Activated CD4-positive, alpha-beta memory T cell treated with anti-CD3 and anti-CD28 coated beads for 36 hours (primary cell): Measurements from ENCODE around the gene SLC9C1. TPM values are rescaled to one million over a fixed set of nuclear protein-coding genes. Genes with fewer than 3 reads are reported as not detected.
"Not testable (repeated sequence)": the region's sequence is repeated elsewhere in the genome, so short reads cannot be mapped to it uniquely, and the experiment has no call there.

Experiments
- CTCF ChIA-PET: fragments of 350-600 bp; sonication (Branson Sonifier 250); formaldehyde crosslinking; loops from one replicate; lab custom pipeline; 2021; ENCODE audit warnings: antibody characterized with exemption, inconsistent platforms; lab: Charles Lee
- POLR2A ChIA-PET: fragments of 350-600 bp; sonication (Branson Sonifier 250); formaldehyde crosslinking; loops from one replicate; lab custom pipeline; 2021; ENCODE audit warnings: antibody characterized with exemption; lab: Charles Lee
- DNase-seq: peaks from one replicate; pipeline ENCODE4 v3.0.0-alpha.2; 2020
- H3K27ac Mint-ChIP-seq: one replicate; pipeline ENCODE4 v1.8.0; 2021; ENCODE audit warnings: mixed read lengths
- H3K27me3 Mint-ChIP-seq: one replicate; pipeline ENCODE4 v1.8.0; 2021; ENCODE audit warnings: mixed read lengths
- H3K36me3 Mint-ChIP-seq: one replicate; pipeline ENCODE4 v1.8.0; 2021; ENCODE audit warnings: mixed read lengths
- H3K4me1 Mint-ChIP-seq: one replicate; pipeline ENCODE4 v1.8.0; 2021; ENCODE audit warnings: low read depth, mixed read lengths
- H3K4me3 Mint-ChIP-seq: one replicate; pipeline ENCODE4 v1.8.0; 2021; ENCODE audit warnings: mild to moderate bottlenecking, mixed read lengths
- H3K9me3 Mint-ChIP-seq: one replicate; pipeline ENCODE4 v1.8.0; 2021; ENCODE audit warnings: mixed read lengths
- intact Hi-C: fragments of 100-400 bp; cut with micrococcal nuclease; formaldehyde crosslinking; loops from one replicate; pipeline ENCODE4 v1.15.1; 2023
- total RNA-seq, 2 experiments: library from RNA; stranded (reverse); gene quantifications; one replicate each; pipeline ENCODE4 v1.2.3, GENCODE V29; 2021

Gene SLC9C1
- total RNA-seq, 2 experiments from 2014 or later, result not detected

DNA sequence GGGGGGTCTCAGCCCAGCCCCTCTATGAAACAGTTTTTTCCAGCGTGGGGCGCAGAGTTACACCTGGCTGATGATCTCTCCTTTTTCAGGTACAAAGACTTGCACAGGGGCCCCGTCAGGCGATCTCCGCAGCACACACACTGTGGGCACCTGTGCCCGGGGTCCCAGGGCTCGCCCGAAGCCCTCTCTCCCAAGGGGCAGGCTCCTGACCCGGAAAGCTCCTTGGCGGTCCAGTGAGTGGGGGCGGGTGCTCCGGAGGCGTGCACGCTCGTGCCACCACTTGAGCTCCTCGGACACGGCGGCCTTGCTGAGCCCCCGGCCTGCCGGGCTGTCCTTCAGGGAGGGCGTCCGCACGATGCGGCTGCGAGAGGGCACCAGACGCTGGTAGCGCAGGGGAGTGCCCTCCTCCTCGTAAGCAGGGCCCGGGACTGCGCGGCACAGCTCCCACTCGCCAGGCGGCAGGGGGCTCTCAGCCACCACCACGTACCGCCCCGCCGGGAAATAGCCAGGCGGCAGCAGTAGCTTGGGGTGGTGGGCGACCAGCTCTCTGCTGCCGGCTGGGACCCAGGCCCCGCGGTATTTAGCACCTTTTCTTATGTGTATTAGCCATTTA lies 108.5 kb downstream of the SLC9C1 start:
- H3K27ac Mint-ChIP-seq, POLR2A ChIA-PET, H3K4me1 Mint-ChIP-seq, intact Hi-C loops, H3K9me3 Mint-ChIP-seq, H3K27me3 Mint-ChIP-seq, H3K36me3 Mint-ChIP-seq, H3K4me3 Mint-ChIP-seq, DNase-seq, CTCF ChIA-PET: not testable (repeated sequence)

DNA sequence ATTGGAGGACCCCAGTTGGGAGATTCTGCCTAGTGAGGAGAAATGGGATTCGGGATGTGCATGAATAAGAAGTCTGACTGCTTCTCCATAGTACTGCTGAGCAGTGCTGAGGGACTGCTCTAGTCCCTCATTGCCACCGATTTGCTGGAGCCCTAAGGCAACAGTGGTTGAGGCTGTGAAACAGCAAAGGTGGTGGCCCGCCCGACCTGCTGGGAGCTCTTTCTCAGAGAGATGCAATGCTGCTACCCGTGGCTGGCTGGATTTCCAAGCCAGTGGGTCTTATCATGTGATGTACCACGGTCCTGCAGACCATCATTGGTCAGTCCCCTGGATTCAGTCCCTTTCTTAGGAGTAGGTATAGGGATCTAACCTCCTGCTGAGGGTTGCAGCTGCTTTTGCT lies 118.4 kb downstream of the SLC9C1 start:
- CTCF ChIA-PET, result interaction anchor here (0.7 kb wide), 1 partner anchor 64 kb away, joined by 3 read pairs; no protein-coding TSS in a partner anchor
- H3K27ac Mint-ChIP-seq, result no peak overlapping the region
- no peaks in the 10 kb centered on the region for H3K36me3 Mint-ChIP-seq
- no peak overlapping the region for H3K4me3 Mint-ChIP-seq
- DNase-seq, result no peak
- intact Hi-C loops, result no loop called here
- no peaks in the 10 kb centered on the region for H3K4me1 Mint-ChIP-seq
- no peaks in the 10 kb centered on the region for H3K27me3 Mint-ChIP-seq
- POLR2A ChIA-PET, result no interaction called here
- H3K9me3 Mint-ChIP-seq, result no peaks in the 10 kb centered on the region

DNA sequence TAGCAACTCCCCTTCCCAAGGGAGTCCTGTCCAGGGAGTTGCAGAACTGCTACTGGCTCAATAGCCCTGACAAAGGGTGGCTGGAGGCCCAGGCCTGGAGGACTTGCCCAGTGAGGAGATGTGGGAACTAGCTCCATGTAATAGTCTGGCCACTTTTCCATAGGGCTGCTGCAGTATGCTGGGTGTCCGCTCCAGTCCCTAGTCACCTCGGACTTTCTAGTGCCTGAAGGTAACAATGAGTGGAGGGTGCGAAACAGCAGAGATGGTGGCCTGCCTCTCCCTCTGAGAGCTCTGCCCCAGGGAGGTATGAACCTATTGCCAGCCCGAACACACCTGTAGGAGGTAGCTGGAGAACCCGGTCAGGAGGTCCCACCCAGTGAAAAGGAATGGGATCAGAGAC lies 119.0 kb downstream of the SLC9C1 start:
- no peaks in the 10 kb centered on the region for H3K9me3 Mint-ChIP-seq
- intact Hi-C loops, result no loop called here
- no peaks in the 10 kb centered on the region for H3K4me1 Mint-ChIP-seq
- H3K27ac Mint-ChIP-seq, result no peak overlapping the region
- no peak for DNase-seq
- no peak overlapping the region for H3K4me3 Mint-ChIP-seq
- POLR2A ChIA-PET, result no interaction called here
- CTCF ChIA-PET, result interaction anchor here (0.7 kb wide), 1 partner anchor 63 kb away, joined by 3 read pairs; no protein-coding TSS in a partner anchor
- H3K36me3 Mint-ChIP-seq, result no peaks in the 10 kb centered on the region
- no peaks in the 10 kb centered on the region for H3K27me3 Mint-ChIP-seq

DNA sequence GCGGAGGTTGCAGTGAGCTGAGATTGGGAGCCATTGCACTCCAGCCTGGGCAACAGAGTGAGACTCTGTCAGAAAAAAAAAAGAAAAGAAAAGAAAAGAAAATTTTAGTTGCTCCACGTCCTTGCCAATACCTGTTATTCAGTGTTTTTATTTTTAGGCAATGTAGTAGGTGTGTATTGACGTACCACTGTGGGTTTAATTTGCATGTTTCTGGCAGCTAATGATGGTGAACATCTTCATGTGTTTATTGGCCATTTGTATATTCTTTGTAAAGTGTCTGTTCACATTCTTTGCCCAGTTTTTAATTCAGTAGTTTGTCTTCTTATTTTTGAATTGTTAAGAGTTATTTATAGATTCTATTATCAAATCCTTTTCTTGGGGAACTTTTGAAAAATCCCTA lies 122.9 kb downstream of the SLC9C1 start:
- H3K4me1 Mint-ChIP-seq, result no peaks in the 10 kb centered on the region
- H3K36me3 Mint-ChIP-seq, result no peaks in the 10 kb centered on the region
- POLR2A ChIA-PET, result no interaction called here
- CTCF ChIA-PET, result no interaction called here
- DNase-seq, result no peak
- H3K27me3 Mint-ChIP-seq, result no peaks in the 10 kb centered on the region
- no peak overlapping the region for H3K27ac Mint-ChIP-seq
- intact Hi-C loops, result no loop called here
- peaks cover 2% of the 10 kb centered on the region for H3K9me3 Mint-ChIP-seq
- no peak overlapping the region for H3K4me3 Mint-ChIP-seq

DNA sequence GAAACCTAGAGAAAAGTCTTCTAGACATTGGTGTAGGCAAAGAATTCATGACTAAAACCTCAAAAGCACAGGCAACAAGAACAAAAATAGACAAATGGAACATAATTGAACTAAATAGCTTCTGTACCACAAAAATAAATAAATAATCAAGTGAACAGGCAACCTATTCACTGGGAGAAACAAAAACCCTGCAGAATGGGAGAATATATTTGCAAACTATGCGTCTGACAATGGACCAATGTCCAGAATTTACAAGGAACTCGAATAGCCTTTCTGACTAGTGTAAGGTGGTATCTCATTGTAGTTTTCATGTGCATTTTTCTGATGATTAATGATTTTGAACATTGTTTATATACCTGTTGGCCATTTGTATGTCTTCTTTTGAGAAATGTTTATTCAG lies 124.0 kb downstream of the SLC9C1 start:
- POLR2A ChIA-PET, result no interaction called here
- Mint-ChIP-seq H3K9me3 (peaks cover 4% of the 10 kb centered on the region), H3K4me1 (no peaks in the 10 kb centered on the region), H3K4me3 (no peak overlapping the region), H3K27me3 (no peaks in the 10 kb centered on the region), H3K27ac (no peak overlapping the region), H3K36me3 (no peaks in the 10 kb centered on the region)
- CTCF ChIA-PET, result no interaction called here
- intact Hi-C loops, result no loop called here
- DNase-seq, result no peak

DNA sequence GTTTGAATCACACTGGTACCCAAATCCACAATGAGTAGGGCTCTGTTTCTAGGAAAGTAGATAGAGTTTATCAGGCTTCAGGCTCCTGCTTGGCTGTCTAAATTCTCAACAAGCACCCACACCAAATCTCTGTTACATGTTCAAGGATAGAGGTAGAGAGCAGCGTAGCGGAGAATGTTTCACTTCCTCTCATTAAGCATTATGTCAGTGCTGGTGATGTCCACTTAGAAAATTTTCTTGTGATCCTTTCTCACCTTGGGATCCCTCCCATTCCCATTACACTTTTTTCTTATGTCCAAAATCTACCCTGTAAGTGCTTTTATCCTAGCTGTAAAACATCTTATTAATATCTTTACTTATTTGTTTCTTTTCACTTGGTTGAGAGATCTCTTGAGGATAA lies 126.3 kb downstream of the SLC9C1 start:
- Mint-ChIP-seq H3K36me3 (no peaks in the 10 kb centered on the region), H3K9me3 (peaks cover 6% of the 10 kb centered on the region), H3K4me3 (no peak overlapping the region), H3K27me3 (no peaks in the 10 kb centered on the region), H3K4me1 (no peaks in the 10 kb centered on the region), H3K27ac (no peak overlapping the region)
- no peak for DNase-seq
- intact Hi-C loops, result no loop called here
- POLR2A ChIA-PET, result no interaction called here
- CTCF ChIA-PET, result interaction anchor here (1.4 kb wide), 1 partner anchor 56 kb away, joined by 5 read pairs; no protein-coding TSS in a partner anchor

DNA sequence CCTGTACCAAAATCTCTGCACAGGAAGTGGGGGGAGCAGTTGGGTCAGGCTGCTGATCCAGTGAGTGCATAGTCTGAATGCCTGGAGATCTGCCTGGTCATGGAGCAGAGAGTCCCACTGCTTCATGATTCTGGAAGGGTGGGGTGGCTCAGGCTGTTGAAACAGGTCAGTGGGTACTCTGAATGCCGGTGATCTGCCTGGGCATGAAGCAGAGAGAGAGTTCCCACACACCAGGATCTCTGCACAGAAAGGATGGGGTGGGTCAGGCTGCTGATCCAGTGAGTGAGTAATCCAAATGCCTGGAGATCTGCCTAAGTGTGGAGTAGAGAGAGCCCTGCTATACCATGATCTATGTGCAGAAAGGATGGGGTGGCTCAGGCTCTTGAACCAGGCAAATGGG lies 144.9 kb downstream of the SLC9C1 start:
- H3K27me3 Mint-ChIP-seq, result no peaks in the 10 kb centered on the region

DNA sequence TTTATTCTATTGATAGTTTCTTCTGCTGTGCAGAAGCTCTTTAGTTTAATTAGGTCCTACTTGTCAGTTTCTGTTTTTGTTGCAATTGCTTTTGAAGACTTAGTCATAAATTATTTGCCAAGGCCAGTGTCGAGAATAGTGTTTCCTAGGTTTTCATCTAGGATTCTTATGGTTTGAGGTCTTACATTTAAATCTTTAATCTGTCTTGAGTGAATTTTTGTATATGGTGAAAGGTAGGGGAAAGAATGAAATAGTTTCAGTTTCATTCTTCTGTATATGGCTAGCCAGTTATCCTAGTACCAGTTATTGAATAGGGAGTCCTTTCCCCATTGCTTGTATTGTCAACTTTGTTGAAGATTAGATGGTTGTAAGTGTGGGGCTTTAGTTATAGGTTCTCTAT lies 150.3 kb downstream of the SLC9C1 start:
- no peak for DNase-seq
- H3K27ac Mint-ChIP-seq, result peak overlapping the region; percentile 77
- peaks cover 26% of the 10 kb centered on the region for H3K36me3 Mint-ChIP-seq
- CTCF ChIA-PET, result no interaction called here
- H3K4me1 Mint-ChIP-seq, result peaks cover 30% of the 10 kb centered on the region
- H3K9me3 Mint-ChIP-seq, result peaks cover 36% of the 10 kb centered on the region
- POLR2A ChIA-PET, result interaction anchor here (1.0 to 1.1 kb wide), 3 partner anchors 11 to 195 kb away, joined by 3 read pairs; partner anchors contain the start of gene GCSAM
- peak overlapping the region; percentile 53 for H3K4me3 Mint-ChIP-seq
- intact Hi-C loops, result loop anchor here (1.0 to 5.0 kb wide), 5 partner anchors 10 to 1604 kb away; partner anchors contain the start of genes ATP6V1A, GCSAM and NAA50
- H3K27me3 Mint-ChIP-seq, result no peaks in the 10 kb centered on the region

More for the DNA sequence above, 144.9 kb downstream of the SLC9C1 start:
- H3K36me3 Mint-ChIP-seq, result peaks cover 26% of the 10 kb centered on the region
- intact Hi-C loops, result no loop called here
- peaks cover 43% of the 10 kb centered on the region for H3K9me3 Mint-ChIP-seq
- ChIA-PET CTCF (no interaction called here), POLR2A (no interaction called here)
- peaks cover 3% of the 10 kb centered on the region for H3K4me1 Mint-ChIP-seq
- no peak for DNase-seq
- no peak overlapping the region for H3K27ac Mint-ChIP-seq
- H3K4me3 Mint-ChIP-seq, result no peak overlapping the region

DNA sequence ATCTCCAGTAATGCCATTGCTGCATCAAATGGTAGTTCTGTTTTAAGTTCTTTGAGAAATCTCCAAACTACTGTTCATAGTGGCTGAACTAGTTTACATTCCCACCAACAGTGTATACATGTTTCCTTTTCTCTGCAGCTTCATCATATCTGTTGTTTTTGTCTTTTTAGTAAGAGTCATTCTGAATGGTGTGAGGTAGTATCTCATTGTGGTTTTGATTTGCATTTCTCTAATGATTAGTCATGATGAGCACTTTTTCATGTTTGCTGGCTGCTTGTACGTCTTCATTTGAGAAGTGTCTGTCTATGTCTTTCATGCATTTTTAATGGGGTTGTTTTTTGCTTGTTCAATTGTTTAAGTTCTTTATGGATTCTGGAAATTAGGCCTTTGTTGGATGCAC lies 150.8 kb downstream of the SLC9C1 start:
- Mint-ChIP-seq H3K36me3 (peaks cover 26% of the 10 kb centered on the region), H3K9me3 (peaks cover 34% of the 10 kb centered on the region), H3K27me3 (no peaks in the 10 kb centered on the region), H3K27ac (peak overlapping the region; percentile 77), H3K4me3 (peak overlapping the region; percentile 53), H3K4me1 (peaks cover 30% of the 10 kb centered on the region)
- no peak for DNase-seq
- intact Hi-C loops, result loop anchor here (1.0 to 5.0 kb wide), 5 partner anchors 10 to 1604 kb away; partner anchors contain the start of genes ATP6V1A, GCSAM and NAA50
- CTCF ChIA-PET, result no interaction called here
- POLR2A ChIA-PET, result interaction anchor here (1.0 to 1.1 kb wide), 3 partner anchors 10 to 195 kb away, joined by 3 read pairs; partner anchors contain the start of gene GCSAM

DNA sequence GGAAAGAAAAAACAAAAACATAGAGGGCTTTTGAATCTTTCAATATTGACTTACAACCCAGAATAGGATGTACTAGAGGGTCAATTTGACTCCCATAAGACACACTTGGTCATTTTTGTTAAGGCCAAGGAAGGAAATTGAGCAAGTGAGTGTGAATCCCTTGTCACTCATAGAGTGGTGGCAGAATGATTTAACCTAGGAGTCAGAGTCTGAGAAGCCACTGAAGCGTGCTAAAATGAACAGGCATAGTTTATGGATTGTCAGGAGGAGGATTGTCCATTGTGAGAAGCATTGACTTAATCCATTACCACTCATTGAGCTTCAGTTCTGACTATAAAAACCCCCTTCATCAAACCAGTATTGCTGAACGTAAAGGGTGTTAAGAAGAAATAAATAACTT lies 152.7 kb downstream of the SLC9C1 start:
- no peak overlapping the region for H3K4me3 Mint-ChIP-seq
- H3K4me1 Mint-ChIP-seq, result peaks cover 42% of the 10 kb centered on the region
- intact Hi-C loops, result loop anchor here (2.0 to 5.0 kb wide), 3 partner anchors 831 to 1606 kb away; partner anchors contain the start of genes ATP6V1A and NAA50
- no peaks in the 10 kb centered on the region for H3K27me3 Mint-ChIP-seq
- H3K9me3 Mint-ChIP-seq, result peaks cover 18% of the 10 kb centered on the region
- no peak for DNase-seq
- no peak overlapping the region for H3K27ac Mint-ChIP-seq
- ChIA-PET CTCF (interaction anchor here (1.0 kb wide), 1 partner anchor 9 kb away, joined by 3 read pairs; the partner anchor contains the start of gene GCSAM), POLR2A (no interaction called here)
- peaks cover 15% of the 10 kb centered on the region for H3K36me3 Mint-ChIP-seq

DNA sequence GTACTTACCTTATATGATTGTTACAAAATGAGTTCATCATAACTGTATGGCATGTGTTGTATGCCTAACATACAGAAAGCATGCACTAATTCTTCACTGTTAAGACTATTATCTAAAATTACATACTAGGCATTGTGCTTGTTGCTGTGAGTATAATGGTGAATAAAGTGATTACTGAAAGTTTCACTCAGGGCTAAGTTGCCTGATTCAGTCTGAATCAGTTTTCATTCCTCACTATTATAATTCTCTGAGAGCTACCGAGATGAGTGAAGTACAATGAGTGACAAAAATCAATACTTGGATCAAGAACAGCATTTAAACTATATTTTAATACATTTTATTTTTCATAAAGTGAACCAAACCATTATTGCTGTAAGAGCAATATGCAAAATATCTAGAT lies 153.4 kb downstream of the SLC9C1 start:
- no peaks in the 10 kb centered on the region for H3K27me3 Mint-ChIP-seq
- H3K36me3 Mint-ChIP-seq, result peaks cover 9% of the 10 kb centered on the region
- DNase-seq, result no peak
- intact Hi-C loops, result loop anchor here (2.0 to 5.0 kb wide), 3 partner anchors 832 to 1607 kb away; partner anchors contain the start of genes ATP6V1A and NAA50
- H3K4me3 Mint-ChIP-seq, result no peak overlapping the region
- H3K27ac Mint-ChIP-seq, result no peak overlapping the region
- POLR2A ChIA-PET, result interaction anchor here (1.4 kb wide), 1 partner anchor 13 kb away, joined by 3 read pairs; no protein-coding TSS in a partner anchor
- peaks cover 12% of the 10 kb centered on the region for H3K9me3 Mint-ChIP-seq
- H3K4me1 Mint-ChIP-seq, result peaks cover 49% of the 10 kb centered on the region
- CTCF ChIA-PET, result interaction anchor here (0.6 to 2.5 kb wide), 2 partner anchors 89 to 153 kb away, joined by 3 to 14 read pairs; partner anchors contain the start of gene SLC9C1

DNA sequence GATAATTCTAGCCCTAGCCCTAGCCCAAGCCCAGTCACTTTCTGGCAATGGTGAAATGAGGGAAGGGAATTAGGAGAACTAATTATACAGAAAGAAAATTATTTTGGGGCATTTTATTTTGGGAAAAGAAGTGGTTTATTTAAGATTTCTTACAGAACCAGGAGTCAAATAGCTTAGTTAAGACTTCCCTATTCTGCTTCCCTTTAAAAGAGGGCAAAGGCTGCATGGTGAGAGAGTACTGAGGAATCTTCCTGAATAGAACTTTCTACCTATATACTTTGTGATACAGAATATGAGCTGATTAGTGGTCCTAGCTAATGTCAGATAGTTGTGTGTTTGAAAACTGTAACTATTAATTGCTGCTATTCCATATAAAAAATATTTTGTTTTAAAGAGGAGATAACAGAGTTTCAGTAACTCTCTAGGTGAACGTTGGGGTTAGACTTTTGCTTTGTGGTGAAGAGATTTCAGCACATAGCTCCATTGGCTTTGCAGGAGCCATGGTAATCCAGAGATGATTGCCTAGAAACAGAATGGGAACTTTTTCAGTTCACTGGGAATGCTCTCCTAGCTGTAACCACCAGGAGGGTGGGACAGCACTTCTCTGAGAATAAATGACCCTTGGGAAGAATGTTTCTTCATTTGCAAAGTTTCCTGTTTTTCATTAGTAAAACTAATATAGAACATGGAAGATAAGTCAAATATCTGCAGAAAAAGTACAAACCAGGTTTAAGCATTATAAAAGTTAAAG lies 155.6 kb downstream of the SLC9C1 start:
- ChIA-PET POLR2A (no interaction called here), CTCF (interaction anchor here (0.7 to 6.2 kb wide), 17 partner anchors 10 to 395 kb away, joined by 3 to 42 read pairs (median 8); partner anchors contain the start of genes CD200 and SLC9C1)
- Mint-ChIP-seq H3K4me3 (no peak overlapping the region), H3K27ac (no peak overlapping the region), H3K9me3 (no peaks in the 10 kb centered on the region), H3K27me3 (no peaks in the 10 kb centered on the region), H3K36me3 (no peaks in the 10 kb centered on the region), H3K4me1 (peaks cover 60% of the 10 kb centered on the region)
- no peak for DNase-seq
- intact Hi-C loops, result loop anchor here (5.0 kb wide), 1 partner anchor 539 kb away; no protein-coding TSS in a partner anchor
